NT2/D1 (cell line): ENCODE data around the gene FTMT.

ENCODE experiments used
- DNase-seq: peaks from one replicate; pipeline ENCODE4 v3.0.0-alpha.2; 2011; ENCODE audit warnings: low read depth, low spot score
- H3K27me3 ChIP-seq: 2 replicates; pipeline ENCODE4 v1.6.0; 2011; ENCODE audit warnings: mild to moderate bottlenecking; ENCODE audit not compliant: insufficient read length, insufficient read depth
- H3K36me3 ChIP-seq: 2 replicates; pipeline ENCODE4 v1.6.1; 2011; ENCODE audit warnings: mild to moderate bottlenecking, low read length, mixed read lengths; ENCODE audit not compliant: insufficient read depth, insufficient read length
- H3K4me1 ChIP-seq: 2 replicates; pipeline ENCODE4 v1.5.1; 2011; ENCODE audit not compliant: insufficient read depth, insufficient read length
- H3K4me3 ChIP-seq: 2 replicates; pipeline ENCODE4 v1.5.1; 2011; ENCODE audit warnings: low read depth; ENCODE audit not compliant: insufficient read length
- H3K9ac ChIP-seq: 2 replicates; pipeline ENCODE4 v1.6.0; 2011; ENCODE audit warnings: low read depth; ENCODE audit not compliant: insufficient read length
- H3K9me3 ChIP-seq: 2 replicates; pipeline ENCODE4 v1.5.1; 2011; ENCODE audit warnings: mild to moderate bottlenecking, low read length; ENCODE audit not compliant: insufficient read depth
- SUZ12 ChIP-seq: IDR thresholded peaks from 2 replicates; pipeline ENCODE4 v1.6.1; 2011; ENCODE audit not compliant: insufficient read length, insufficient read depth; ENCODE audit errors: extremely low read depth
- YY1 ChIP-seq: IDR thresholded peaks from 2 replicates; pipeline ENCODE4 v1.6.1; 2011; ENCODE audit not compliant: insufficient read length, insufficient read depth
- ZNF274 ChIP-seq: IDR thresholded peaks from 2 replicates; pipeline ENCODE4 v1.6.1; 2011; ENCODE audit warnings: mild to moderate bottlenecking, low read depth, low read length

FTMT gene

DNA sequence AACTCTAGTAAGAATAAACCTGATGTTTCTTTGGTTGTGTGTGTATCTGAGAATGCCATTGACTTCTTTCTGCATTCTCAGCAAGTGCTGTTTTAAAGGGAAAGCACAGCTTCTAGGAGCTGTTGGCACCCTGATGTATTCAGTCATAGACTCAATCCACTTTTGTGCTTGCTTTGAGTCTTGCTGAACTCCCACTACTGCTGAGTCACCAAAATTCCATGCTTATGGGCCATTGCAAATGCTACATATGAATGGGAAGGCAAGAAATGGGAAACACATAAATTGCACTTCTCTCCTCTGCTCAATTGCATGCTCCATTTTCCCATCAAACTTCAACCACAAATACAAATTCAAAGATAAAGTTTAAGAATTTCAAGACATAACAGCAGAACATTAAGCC lies 9.8 kb upstream of the FTMT start:
- no peak overlapping the region for H3K9ac ChIP-seq
- H3K27me3 ChIP-seq, result no peaks in the 10 kb centered on the region
- no peak for DNase-seq
- H3K4me3 ChIP-seq, result no peak overlapping the region
- H3K9me3 ChIP-seq, result no peaks in the 10 kb centered on the region
- no peaks in the 10 kb centered on the region for H3K36me3 ChIP-seq
- no peaks in the 10 kb centered on the region for H3K4me1 ChIP-seq
- TF ChIP-seq ZNF274 (no peak), YY1 (no peak), SUZ12 (no peak)

DNA sequence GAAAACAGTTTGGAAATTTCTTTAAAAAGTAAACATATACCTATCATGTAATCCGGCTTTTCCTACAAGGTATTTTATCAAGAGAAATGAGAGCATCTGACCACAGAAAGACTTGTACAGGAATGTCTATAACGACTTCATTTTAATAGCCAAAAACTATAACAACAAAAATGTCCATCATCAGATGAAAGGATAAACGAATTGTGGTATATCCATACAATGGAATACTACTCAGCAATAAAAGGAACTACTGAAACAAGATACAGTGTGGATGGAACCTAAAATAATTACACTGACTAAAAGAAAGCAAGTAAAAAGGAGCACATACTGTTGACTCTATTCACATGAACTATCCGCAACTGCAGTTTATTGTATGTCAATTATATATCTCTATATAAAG lies 1.4 kb upstream of the FTMT start:
- Histone ChIP-seq H3K4me1 (no peaks in the 10 kb centered on the region), H3K27me3 (no peaks in the 10 kb centered on the region), H3K36me3 (no peaks in the 10 kb centered on the region), H3K9ac (no peak overlapping the region), H3K4me3 (no peak overlapping the region), H3K9me3 (no peaks in the 10 kb centered on the region; the same call in 1 of the 2 replicates)
- TF ChIP-seq ZNF274 (no peak), SUZ12 (no peak), YY1 (no peak)
- DNase-seq, result no peak

DNA sequence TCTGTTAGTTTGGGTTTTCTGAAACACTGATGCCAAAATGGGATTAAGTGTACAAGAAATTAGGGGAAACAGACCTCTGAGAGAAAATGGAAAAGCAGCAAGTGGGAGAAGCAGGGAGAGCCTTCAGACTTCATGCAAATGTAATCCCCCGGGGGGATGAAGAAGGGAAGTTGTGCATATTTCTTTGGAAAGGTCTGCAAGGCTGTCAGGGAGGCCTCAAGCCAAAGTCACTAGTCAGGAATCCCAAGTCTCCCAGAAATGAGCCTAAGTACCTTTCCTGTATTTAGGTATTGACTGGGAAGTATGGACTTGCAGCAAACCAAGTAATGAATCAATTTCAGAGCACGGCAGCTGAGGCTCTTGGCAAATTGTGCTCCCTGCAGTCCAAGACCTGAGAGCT lies 2.2 kb downstream of the FTMT start:
- TF ChIP-seq SUZ12 (no peak), YY1 (no peak), ZNF274 (no peak)
- Histone ChIP-seq H3K27me3 (no peaks in the 10 kb centered on the region), H3K4me3 (no peak overlapping the region), H3K36me3 (no peaks in the 10 kb centered on the region), H3K9me3 (no peaks in the 10 kb centered on the region; the same call in 1 of the 2 replicates), H3K4me1 (no peaks in the 10 kb centered on the region), H3K9ac (no peak overlapping the region)
- DNase-seq, result peak; percentile 16

DNA sequence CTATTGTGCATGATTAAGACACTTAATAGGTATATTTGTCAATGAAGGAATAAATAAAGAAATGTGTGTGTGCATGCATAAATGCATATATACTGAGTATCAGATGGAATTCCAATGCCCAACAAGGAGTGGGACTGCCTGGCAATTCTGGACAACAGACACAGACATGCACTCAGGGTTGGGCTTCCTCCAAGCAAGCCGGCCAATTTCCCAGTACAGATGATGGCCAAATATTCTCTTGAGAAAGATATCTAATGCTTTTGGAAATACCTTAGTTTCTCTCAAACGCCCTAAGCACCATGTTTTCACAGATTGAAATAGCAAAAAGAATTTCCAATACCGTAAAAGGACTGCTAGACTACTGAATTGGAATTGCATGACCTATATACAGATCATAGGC lies 11.1 kb downstream of the FTMT start:
- TF ChIP-seq YY1 (no peak), ZNF274 (no peak), SUZ12 (no peak)
- Histone ChIP-seq H3K4me3 (no peak overlapping the region), H3K27me3 (no peaks in the 10 kb centered on the region), H3K9me3 (no peaks in the 10 kb centered on the region), H3K9ac (no peak overlapping the region), H3K4me1 (no peaks in the 10 kb centered on the region), H3K36me3 (no peaks in the 10 kb centered on the region)
- DNase-seq, result no peak

DNA sequence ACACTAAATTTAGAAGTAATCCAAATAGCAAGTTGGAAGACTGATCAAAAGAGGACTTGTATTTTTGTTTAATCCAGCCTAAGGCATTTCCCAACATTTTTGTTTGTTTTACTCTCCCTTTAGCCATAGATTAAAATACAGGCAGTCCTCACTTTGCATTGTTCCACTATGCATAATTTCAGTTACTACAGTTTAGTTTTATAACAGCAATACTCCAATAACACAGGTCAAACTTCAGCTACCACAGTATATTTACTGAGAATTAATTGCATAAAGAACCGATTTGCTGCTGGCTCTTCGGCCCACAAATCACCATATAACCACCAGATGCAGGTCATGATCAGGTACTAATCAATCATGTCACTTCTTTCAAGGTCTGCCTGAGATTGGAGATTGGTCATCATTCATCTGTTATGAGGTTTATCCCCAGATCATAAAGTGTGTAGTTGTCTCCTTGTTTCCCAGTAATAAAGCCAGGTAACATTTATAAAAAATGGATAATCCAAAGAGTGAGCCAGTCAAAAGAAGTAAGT lies 12.1 kb downstream of the FTMT start:
- Histone ChIP-seq H3K27me3 (no peaks in the 10 kb centered on the region), H3K4me1 (no peaks in the 10 kb centered on the region), H3K36me3 (no peaks in the 10 kb centered on the region), H3K9ac (no peak overlapping the region), H3K4me3 (no peak overlapping the region), H3K9me3 (no peaks in the 10 kb centered on the region)
- no peak for TF ChIP-seq ZNF274
- no peak for TF ChIP-seq SUZ12
- no peak for TF ChIP-seq YY1
- DNase-seq, result no peak

DNA sequence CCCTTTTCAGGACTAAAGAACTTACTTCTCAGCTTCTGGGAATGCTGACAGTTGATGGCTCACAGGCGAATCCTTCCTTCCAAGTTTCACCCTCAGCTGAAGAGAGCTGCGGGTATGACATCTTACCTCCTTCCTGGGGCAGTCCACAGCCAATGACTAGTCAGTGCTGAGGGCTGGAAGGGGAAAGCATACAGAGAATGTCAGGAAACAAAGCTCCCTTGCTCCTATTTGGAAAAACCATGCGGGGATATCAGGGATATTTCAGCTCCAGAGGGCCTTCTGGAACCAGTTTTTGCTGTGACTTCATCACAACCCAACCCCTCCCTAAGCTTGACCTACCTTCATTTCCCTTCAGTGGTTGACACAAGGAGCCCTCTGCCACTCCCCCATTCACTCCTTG lies 15.7 kb downstream of the FTMT start:
- H3K4me1 ChIP-seq, result no peaks in the 10 kb centered on the region
- no peaks in the 10 kb centered on the region for H3K9me3 ChIP-seq
- H3K4me3 ChIP-seq, result no peak overlapping the region
- DNase-seq, result no peak
- H3K36me3 ChIP-seq, result no peaks in the 10 kb centered on the region
- TF ChIP-seq ZNF274, result no peak
- TF ChIP-seq YY1, result no peak
- H3K27me3 ChIP-seq, result no peaks in the 10 kb centered on the region
- H3K9ac ChIP-seq, result no peak overlapping the region

DNA sequence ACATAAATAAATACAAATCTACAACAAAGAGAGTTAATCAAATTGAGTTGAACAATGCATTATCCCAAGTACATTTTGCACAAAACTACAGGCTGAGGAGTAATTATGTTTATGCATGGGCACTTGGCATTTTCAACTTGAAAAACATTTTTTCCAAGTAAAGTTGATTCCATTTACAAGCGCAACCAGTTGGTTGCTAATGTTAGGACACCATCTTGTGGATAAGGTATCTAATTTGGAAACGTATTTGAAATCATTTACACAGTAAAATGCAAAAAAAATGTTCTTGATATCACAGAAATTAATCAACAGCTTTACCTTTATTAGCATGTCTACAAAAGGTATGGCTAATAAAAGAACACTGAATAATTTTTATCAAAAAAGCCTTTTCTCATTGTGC lies 18.8 kb downstream of the FTMT start:
- Histone ChIP-seq H3K9me3 (no peaks in the 10 kb centered on the region), H3K27me3 (no peaks in the 10 kb centered on the region), H3K4me3 (no peak overlapping the region), H3K9ac (no peak overlapping the region), H3K36me3 (no peaks in the 10 kb centered on the region), H3K4me1 (no peaks in the 10 kb centered on the region)
- TF ChIP-seq SUZ12, result no peak
- TF ChIP-seq YY1, result no peak
- TF ChIP-seq ZNF274, result no peak
- no peak for DNase-seq

DNA sequence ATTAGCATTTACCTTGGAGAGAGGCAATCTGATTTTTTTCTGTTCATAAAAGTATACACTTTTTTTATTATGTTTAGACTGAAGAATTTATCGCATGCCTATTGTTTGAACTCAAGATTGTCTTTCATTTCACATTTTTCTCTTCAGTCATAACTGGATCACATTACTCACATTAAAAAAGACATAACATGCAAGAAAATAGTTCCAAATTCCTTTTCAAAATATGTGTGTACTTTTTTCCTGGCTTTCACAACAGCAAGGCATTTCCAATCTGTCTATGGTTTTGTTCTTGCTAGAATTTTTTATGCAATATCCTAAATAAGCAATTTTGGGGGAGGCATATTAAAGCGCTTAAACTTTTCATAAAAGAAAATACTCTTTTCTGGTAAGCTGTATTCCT lies 21.2 kb downstream of the FTMT start:
- no peak for DNase-seq
- Histone ChIP-seq H3K4me3 (no peak overlapping the region), H3K4me1 (no peaks in the 10 kb centered on the region), H3K9ac (no peak overlapping the region), H3K9me3 (no peaks in the 10 kb centered on the region), H3K27me3 (no peaks in the 10 kb centered on the region), H3K36me3 (no peaks in the 10 kb centered on the region)
- TF ChIP-seq SUZ12 (no peak), YY1 (no peak), ZNF274 (no peak)
